ENCODE measurements around the gene APLP1.

APLP1 gene

DNA sequence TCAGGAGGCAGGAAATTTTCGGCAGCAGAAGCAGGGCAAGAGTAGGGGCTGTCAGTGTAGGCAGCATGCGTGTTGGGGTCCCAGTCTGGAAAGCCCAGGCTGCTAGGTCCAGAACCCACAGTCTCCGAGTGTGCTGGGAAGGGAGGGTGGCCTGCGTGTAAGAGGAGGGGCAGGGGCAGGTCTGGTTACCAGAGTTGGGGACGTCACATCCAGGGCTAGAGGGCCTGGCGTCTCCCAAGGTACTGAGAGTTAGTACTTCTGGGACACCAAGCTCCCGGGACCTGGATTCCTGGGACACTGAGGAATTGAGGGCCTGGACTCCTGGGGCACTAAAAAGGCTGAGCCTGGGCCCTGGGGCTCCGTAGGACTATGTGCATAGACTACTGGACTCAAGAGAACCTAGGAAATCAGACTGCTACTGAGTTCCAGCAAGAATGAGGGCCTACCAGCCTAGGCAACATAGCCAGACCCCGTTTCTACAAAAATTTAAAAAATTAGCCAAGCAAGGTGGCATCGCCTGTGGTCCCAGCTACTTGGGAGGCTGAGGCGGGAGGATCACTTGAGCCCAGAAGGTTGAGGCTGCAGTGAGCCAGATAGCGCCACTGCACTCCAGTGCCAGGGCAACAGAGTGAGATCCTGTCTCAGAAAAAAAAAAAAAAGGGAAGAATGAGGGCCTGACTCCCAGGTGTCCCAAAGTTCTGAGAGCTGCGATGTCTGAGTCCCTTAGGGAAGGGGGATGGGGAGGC is 29.5 kb downstream of the APLP1 start:
- no peak for DNase-seq (ENCODE audit: low spot score)
- in situ Hi-C loops (cut with MboI; ENCODE audit: low sequenced_read_pairs, unreplicated experiment), result no loop called here
- TF ChIP-seq, protein P1, sequence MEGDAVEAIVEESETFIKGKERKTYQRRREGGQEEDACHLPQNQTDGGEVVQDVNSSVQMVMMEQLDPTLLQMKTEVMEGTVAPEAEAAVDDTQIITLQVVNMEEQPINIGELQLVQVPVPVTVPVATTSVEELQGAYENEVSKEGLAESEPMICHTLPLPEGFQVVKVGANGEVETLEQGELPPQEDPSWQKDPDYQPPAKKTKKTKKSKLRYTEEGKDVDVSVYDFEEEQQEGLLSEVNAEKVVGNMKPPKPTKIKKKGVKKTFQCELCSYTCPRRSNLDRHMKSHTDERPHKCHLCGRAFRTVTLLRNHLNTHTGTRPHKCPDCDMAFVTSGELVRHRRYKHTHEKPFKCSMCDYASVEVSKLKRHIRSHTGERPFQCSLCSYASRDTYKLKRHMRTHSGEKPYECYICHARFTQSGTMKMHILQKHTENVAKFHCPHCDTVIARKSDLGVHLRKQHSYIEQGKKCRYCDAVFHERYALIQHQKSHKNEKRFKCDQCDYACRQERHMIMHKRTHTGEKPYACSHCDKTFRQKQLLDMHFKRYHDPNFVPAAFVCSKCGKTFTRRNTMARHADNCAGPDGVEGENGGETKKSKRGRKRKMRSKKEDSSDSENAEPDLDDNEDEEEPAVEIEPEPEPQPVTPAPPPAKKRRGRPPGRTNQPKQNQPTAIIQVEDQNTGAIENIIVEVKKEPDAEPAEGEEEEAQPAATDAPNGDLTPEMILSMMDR (IDR thresholded peaks at IDR 0.05; ENCODE audit: borderline replicate concordance, control extremely low read depth, extremely low read depth, insufficient read depth, missing control alignments), result no peak

DNA sequence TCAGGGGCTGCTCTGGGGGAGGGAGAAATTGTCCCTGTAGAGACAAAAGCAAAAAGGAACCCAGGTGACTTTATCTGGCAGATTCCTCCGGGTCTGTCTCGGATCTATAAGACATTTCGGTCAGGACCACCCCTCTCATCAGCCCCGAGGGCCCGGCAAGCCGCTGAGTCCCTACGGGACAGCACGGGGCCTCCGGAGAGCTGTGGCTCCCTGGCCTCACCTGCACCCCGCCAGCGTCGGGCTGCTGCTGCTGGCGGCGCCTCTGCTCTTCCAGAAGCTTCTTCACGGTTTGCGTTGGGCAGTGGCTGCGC is 30.1 kb downstream of the APLP1 start:
- in situ Hi-C loops (cut with MboI; ENCODE audit: low sequenced_read_pairs, unreplicated experiment), result no loop called here
- no peak for DNase-seq (ENCODE audit: low spot score)

GRCh38 chr19:35899547-35900214 is 31.3 kb downstream of the APLP1 start:
- in situ Hi-C loops (cut with MboI; ENCODE audit: low sequenced_read_pairs, unreplicated experiment), result no loop called here

More for the DNA sequence above, 30.1 kb downstream of the APLP1 start:
- TF ChIP-seq, protein P1 (IDR thresholded peaks at IDR 0.05; ENCODE audit: borderline replicate concordance, control extremely low read depth, extremely low read depth, insufficient read depth, missing control alignments), result no peak

GRCh38 chr19:35901055-35901644 is 32.8 kb downstream of the APLP1 start:
- DNase-seq (ENCODE audit: low spot score), result no peak

More at GRCh38 chr19:35899547-35900214, 31.3 kb downstream of the APLP1 start:
- TF ChIP-seq, protein P1 (IDR thresholded peaks at IDR 0.05; ENCODE audit: borderline replicate concordance, control extremely low read depth, extremely low read depth, insufficient read depth, missing control alignments), result no peak
- peak; percentile 94 for DNase-seq (ENCODE audit: low spot score)

GRCh38 chr19:35901854-35902661 is 33.7 kb downstream of the APLP1 start, which contains the start of gene HCST:
HCST (plus strand) TSS chr19:35902529; CDS start chr19:35902594, 65 bp downstream.
- DNase-seq (ENCODE audit: low spot score), result no peak
- TF ChIP-seq, protein P1 (IDR thresholded peaks at IDR 0.05; ENCODE audit: borderline replicate concordance, control extremely low read depth, extremely low read depth, insufficient read depth, missing control alignments), result no peak
- in situ Hi-C loops (cut with MboI; ENCODE audit: low sequenced_read_pairs, unreplicated experiment), result no loop called here

More at GRCh38 chr19:35901055-35901644, 32.8 kb downstream of the APLP1 start:
- TF ChIP-seq, protein P1 (IDR thresholded peaks at IDR 0.05; ENCODE audit: borderline replicate concordance, control extremely low read depth, extremely low read depth, insufficient read depth, missing control alignments), result no peak
- in situ Hi-C loops (cut with MboI; ENCODE audit: low sequenced_read_pairs, unreplicated experiment), result no loop called here
